ENCODE results near the gene IGFBP7.

IGFBP7 gene

GRCh38 chr4:57131849-57132742 lies 21.9 kb upstream of the IGFBP7 start:
- DNase-seq (ENCODE audit: low read depth, low spot score), result no peak

GRCh38 chr4:57129477-57129876 lies 19.3 kb upstream of the IGFBP7 start:
- no peak for DNase-seq (ENCODE audit: low read depth, low spot score)

- DNase-seq (ENCODE audit: low read depth, low spot score), result no peak
Measured at GRCh38 chr4:57127361-57127760, 17.2 kb upstream of the IGFBP7 start.

GRCh38 chr4:57125996-57126395 lies 15.8 kb upstream of the IGFBP7 start:
- no peak for DNase-seq (ENCODE audit: low read depth, low spot score)

GRCh38 chr4:57124145-57124544 lies 14.0 kb upstream of the IGFBP7 start:
- DNase-seq (ENCODE audit: low read depth, low spot score), result no peak

GRCh38 chr4:57122959-57123358 lies 12.8 kb upstream of the IGFBP7 start:
- DNase-seq (ENCODE audit: low read depth, low spot score), result no peak

GRCh38 chr4:57119054-57119651 lies 9.0 kb upstream of the IGFBP7 start:
- no peak for DNase-seq (ENCODE audit: low read depth, low spot score)

GRCh38 chr4:57117491-57117890 lies 7.3 kb upstream of the IGFBP7 start:
- no peak for DNase-seq (ENCODE audit: low read depth, low spot score)

GRCh38 chr4:57116245-57116644 lies 6.1 kb upstream of the IGFBP7 start:
- DNase-seq (ENCODE audit: low read depth, low spot score), result no peak

- no peak for DNase-seq (ENCODE audit: low read depth, low spot score)
Measured at GRCh38 chr4:57114973-57115372, 4.8 kb upstream of the IGFBP7 start.

- DNase-seq (ENCODE audit: low read depth, low spot score), result no peak
Measured at GRCh38 chr4:57113870-57114269, 3.7 kb upstream of the IGFBP7 start.

GRCh38 chr4:57110640-57111511 lies 691 bp upstream of the IGFBP7 start:
- DNase-seq (ENCODE audit: low read depth, low spot score), result no peak

GRCh38 chr4:57109411-57109846 lies 756 bp downstream of the IGFBP7 start:
- no peak for DNase-seq (ENCODE audit: low read depth, low spot score)

GRCh38 chr4:57106181-57106580 lies 4.0 kb downstream of the IGFBP7 start:
- DNase-seq (ENCODE audit: low read depth, low spot score), result no peak

- DNase-seq (ENCODE audit: low read depth, low spot score), result no peak
Measured at GRCh38 chr4:57104706-57105560, 5.3 kb downstream of the IGFBP7 start.

- no peak for DNase-seq (ENCODE audit: low read depth, low spot score)
Measured at GRCh38 chr4:57103051-57103450, 7.1 kb downstream of the IGFBP7 start.

- DNase-seq (ENCODE audit: low read depth, low spot score), result no peak
Measured at GRCh38 chr4:57102050-57102624, 8.0 kb downstream of the IGFBP7 start.

- no peak for DNase-seq (ENCODE audit: low read depth, low spot score)
Measured at GRCh38 chr4:57100979-57101651, 9.1 kb downstream of the IGFBP7 start.

- no peak for DNase-seq (ENCODE audit: low read depth, low spot score)
Measured at GRCh38 chr4:57099363-57099762, 10.8 kb downstream of the IGFBP7 start.

- DNase-seq (ENCODE audit: low read depth, low spot score), result no peak
Measured at GRCh38 chr4:57098941-57099340, 11.2 kb downstream of the IGFBP7 start.

Measured in activated CD4-positive, CD25-positive, alpha-beta regulatory T cell treated with anti-CD3 and anti-CD28 coated beads, Interleukin-2, amount 50 U/mL, for 16 hours (primary cell).